ENCODE data around the gene DCST1. TPM values are rescaled to one million over a fixed set of nuclear protein-coding genes. Genes with fewer than 3 reads are reported as not detected.
A peak's percentile ranks its signal among the peaks of the same experiment; 100 is the strongest.

Gene DCST1
- total RNA-seq, 1 experiment from 2014 or later, result 0.17 TPM

GRCh38 chr1:154989195-154989860 is 44.3 kb upstream of the DCST1 start:
- CTCF ChIA-PET, result interaction anchor here (0.9 kb wide), 1 partner anchor 23 kb away, joined by 3 read pairs; no protein-coding TSS in a partner anchor
- Mint-ChIP-seq H3K4me1 (ENCODE audit: low read depth, unreplicated experiment) (peaks cover 1% of the 10 kb centered on the region), H3K4me3 (ENCODE audit: low read depth, unreplicated experiment) (no peak overlapping the region), H3K36me3 (ENCODE audit: insufficient read depth, unreplicated experiment) (peaks cover 38% of the 10 kb centered on the region), H3K9me3 (ENCODE audit: low read depth, unreplicated experiment) (no peaks in the 10 kb centered on the region), H3K27me3 (ENCODE audit: unreplicated experiment) (no peaks in the 10 kb centered on the region), H3K27ac (ENCODE audit: unreplicated experiment) (no peak overlapping the region)
- BruUV-seq (replicated peaks), result no TSS peak
- intact Hi-C loops (cut with micrococcal nuclease; ENCODE audit: unreplicated experiment), result no loop called here
- TF ChIP-seq CTCF (IDR thresholded peaks at IDR 0.05; ENCODE audit: unreplicated experiment), result no peak
- DNase-seq, result no peak

GRCh38 chr1:154990276-154990675 is 43.3 kb upstream of the DCST1 start:
- CTCF ChIA-PET, result interaction anchor here (0.9 kb wide), 1 partner anchor 24 kb away, joined by 3 read pairs; no protein-coding TSS in a partner anchor
- Mint-ChIP-seq H3K4me3 (ENCODE audit: low read depth, unreplicated experiment) (no peak overlapping the region), H3K9me3 (ENCODE audit: low read depth, unreplicated experiment) (no peaks in the 10 kb centered on the region), H3K27ac (ENCODE audit: unreplicated experiment) (no peak overlapping the region), H3K36me3 (ENCODE audit: insufficient read depth, unreplicated experiment) (peaks cover 39% of the 10 kb centered on the region), H3K4me1 (ENCODE audit: low read depth, unreplicated experiment) (no peaks in the 10 kb centered on the region), H3K27me3 (ENCODE audit: unreplicated experiment) (no peaks in the 10 kb centered on the region)
- intact Hi-C loops (cut with micrococcal nuclease; ENCODE audit: unreplicated experiment), result no loop called here
- no TSS peak for BruUV-seq (replicated peaks)
- TF ChIP-seq CTCF (IDR thresholded peaks at IDR 0.05; ENCODE audit: unreplicated experiment), result no peak
- no peak for DNase-seq

- no TSS peak for BruUV-seq (replicated peaks)
- TF ChIP-seq CTCF (IDR thresholded peaks at IDR 0.05; ENCODE audit: unreplicated experiment), result no peak
- Mint-ChIP-seq H3K36me3 (ENCODE audit: insufficient read depth, unreplicated experiment) (peaks cover 38% of the 10 kb centered on the region), H3K9me3 (ENCODE audit: low read depth, unreplicated experiment) (no peaks in the 10 kb centered on the region), H3K4me1 (ENCODE audit: low read depth, unreplicated experiment) (peaks cover 11% of the 10 kb centered on the region), H3K27ac (ENCODE audit: unreplicated experiment) (no peak overlapping the region), H3K27me3 (ENCODE audit: unreplicated experiment) (no peaks in the 10 kb centered on the region), H3K4me3 (ENCODE audit: low read depth, unreplicated experiment) (no peak overlapping the region)
- CTCF ChIA-PET, result interaction anchor here (0.6 to 2.2 kb wide), 10 partner anchors 10 to 260 kb away, joined by 3 to 13 read pairs (median 4); partner anchors contain the start of genes ADAM15, FLAD1 and PYGO2
- intact Hi-C loops (cut with micrococcal nuclease; ENCODE audit: unreplicated experiment), result no loop called here
- DNase-seq, result peak; percentile 56
Measured at GRCh38 chr1:154992721-154993571, 40.7 kb upstream of the DCST1 start.

GRCh38 chr1:154993572-154994268 is 39.9 kb upstream of the DCST1 start, which contains the start of gene LENEP:
TSS of gene LENEP (plus strand) at chr1:154993586. CDS start at chr1:154993608, 22 bp downstream.
- H3K4me1 Mint-ChIP-seq (ENCODE audit: low read depth, unreplicated experiment), result peaks cover 17% of the 10 kb centered on the region
- H3K27ac Mint-ChIP-seq (ENCODE audit: unreplicated experiment), result no peak within 1 kb of the TSS
- BruUV-seq (replicated peaks), result no TSS peak
- DNase-seq, result no peak
- CTCF ChIA-PET, result interaction anchor here (0.5 to 2.2 kb wide), 14 partner anchors 10 to 728 kb away, joined by 3 to 13 read pairs (median 4); partner anchors contain the start of genes ADAM15, FLAD1 and PYGO2
- no peak for TF ChIP-seq CTCF (IDR thresholded peaks at IDR 0.05; ENCODE audit: unreplicated experiment)
- intact Hi-C loops (cut with micrococcal nuclease; ENCODE audit: unreplicated experiment), result no loop called here
- H3K9me3 Mint-ChIP-seq (ENCODE audit: low read depth, unreplicated experiment), result no peaks in the 10 kb centered on the region
- no peak within 1 kb of the TSS for H3K4me3 Mint-ChIP-seq (ENCODE audit: low read depth, unreplicated experiment)
- H3K36me3 Mint-ChIP-seq (ENCODE audit: insufficient read depth, unreplicated experiment), result peaks cover 43% of the 10 kb centered on the region
- no peaks in the 10 kb centered on the region for H3K27me3 Mint-ChIP-seq (ENCODE audit: unreplicated experiment)
